Astrocyte of the cerebellum (primary cell): Measurements from ENCODE around the gene PHACTR2.

Source experiments
- DNase-seq: peaks from one replicate; pipeline ENCODE4 v3.0.0-alpha.2; 2011; ENCODE audit warnings: low read depth
- H3K4me3 ChIP-seq: 2 replicates; pipeline ENCODE4 v1.5.1; 2011; ENCODE audit warnings: mild to moderate bottlenecking, low read depth, low read length, moderate library complexity
- CTCF ChIP-seq: IDR thresholded peaks from 2 replicates; pipeline ENCODE4 v1.5.1; 2012; ENCODE audit warnings: low read length, low read depth, moderate library complexity, mild to moderate bottlenecking; ENCODE audit errors: missing control alignments
- in situ Hi-C: cut with HindIII; loops from 2 replicates; pipeline ENCODE4 v1.10.0; 2017; ENCODE audit warnings: low sequenced_read_pairs

PHACTR2 gene

GRCh38 chr6:143687591-143687990 lies 9.8 kb downstream of the PHACTR2 start:
- in situ Hi-C loops = no loop called here
- no peak for TF ChIP-seq CTCF
- H3K4me3 ChIP-seq = no peak overlapping the region

GRCh38 chr6:143688681-143689080 lies 10.9 kb downstream of the PHACTR2 start:
- no peak overlapping the region for H3K4me3 ChIP-seq
- in situ Hi-C loops = no loop called here
- TF ChIP-seq CTCF = no peak
- no peak for DNase-seq

More at GRCh38 chr6:143687591-143687990, 9.8 kb downstream of the PHACTR2 start:
- DNase-seq = no peak

GRCh38 chr6:143689852-143690251 lies 12.1 kb downstream of the PHACTR2 start:
- H3K4me3 ChIP-seq = no peak overlapping the region
- DNase-seq = no peak
- TF ChIP-seq CTCF = no peak
- in situ Hi-C loops = no loop called here

- no peak for TF ChIP-seq CTCF
- no peak for DNase-seq
- no peak overlapping the region for H3K4me3 ChIP-seq
- in situ Hi-C loops = no loop called here
Observed at GRCh38 chr6:143691155-143691554, 13.4 kb downstream of the PHACTR2 start.

- in situ Hi-C loops = no loop called here
- no peak overlapping the region for H3K4me3 ChIP-seq
- TF ChIP-seq CTCF = no peak
- DNase-seq = no peak
Observed at GRCh38 chr6:143691900-143692636, 14.3 kb downstream of the PHACTR2 start.

- H3K4me3 ChIP-seq = no peak overlapping the region
- in situ Hi-C loops = no loop called here
- TF ChIP-seq CTCF = no peak
- no peak for DNase-seq
Observed at GRCh38 chr6:143692696-143693095, 14.9 kb downstream of the PHACTR2 start.
